ENCODE measurements around the gene GFAP.

GRCh38 chr17:44926821-44927525, 11.7 kb upstream of the GFAP start:
- TF ChIP-seq CTCF (conservative IDR thresholded peaks at IDR 0.05; ENCODE audit: low read depth, low read length) (no peak), EZH2 (IDR thresholded peaks at IDR 0.05; ENCODE audit: borderline replicate concordance, low read depth, low read length, poor library complexity, severe bottlenecking) (no peak)
